HCT116 (cell line): ENCODE results near the gene DEFB126. TPM values are rescaled to one million over a fixed set of nuclear protein-coding genes. Genes with fewer than 3 reads are reported as not detected.

Source experiments
- ATAC-seq: fragments of 200-7000 bp; cut with Tn5 transposase; 2 replicates; pipeline ENCODE4 v1.9.1; 2020; ENCODE audit warnings: mild to moderate bottlenecking, moderate library complexity
- BruUV-seq: library from RNA; stranded (reverse); fragments of 400-500 nt; replicated peaks from 2 replicates; lab custom pipeline; 2021; lab: Mats Ljungman, UMichigan
- CTCF ChIA-PET: fragments of 300-600 bp; sonication (Branson Sonifier 250); formaldehyde crosslinking; loops from one replicate; lab custom pipeline; 2021; ENCODE audit warnings: antibody characterized with exemption; lab: Charles Lee
- POLR2A ChIA-PET: fragments of 300-600, 350-600 bp; sonication (Branson Sonifier 250); formaldehyde crosslinking; loops from one replicate; lab custom pipeline; 2021; ENCODE audit warnings: antibody characterized with exemption; lab: Charles Lee
- RAD21 ChIA-PET, 2 experiments: fragments of 300-600 bp; sonication (Branson Sonifier 250); formaldehyde crosslinking; loops; one replicate each; lab custom pipeline; 2023; ENCODE audit warnings: low total read pairs in 2 of 2; ENCODE audit not compliant: uncharacterized antibody in 2 of 2, unreplicated experiment in 2 of 2, low non-redundant PET in 1 of 2; lab: Charles Lee
- DNase-seq: peaks from one replicate; pipeline ENCODE4 v3.0.0-alpha.2; 2010; ENCODE audit warnings: low read depth, low spot score
- H2AFZ ChIP-seq: fragments of 200-600 bp; shearing (Covaris generic), sonication (generic); 2 replicates; pipeline ENCODE4 v1.6.1; 2017; ENCODE audit warnings: low read depth, mixed run types, mixed read lengths, antibody characterized with exemption, low read length; ENCODE audit not compliant: poor library complexity, severe bottlenecking
- H3K27ac ChIP-seq: 2 replicates; pipeline ENCODE4 v1.5.1; 2012; ENCODE audit warnings: low read depth, low read length
- H3K27me3 ChIP-seq: fragments of 200-600 bp; sonication (generic); 2 replicates; pipeline ENCODE4 v1.6.1; 2016; ENCODE audit warnings: mixed run types, low read length, mixed read lengths; ENCODE audit not compliant: insufficient read depth
- H3K36me3 ChIP-seq, 2 experiments: fragments of 200-500 bp in 1 of 2; fragments of 200-600 bp in 1 of 2; sonication (Bioruptor generic) in 1 of 2; sonication (generic) in 1 of 2; 2 replicates each; pipeline versions ENCODE4 v1.5.1 to v1.6.1; 2014 to 2016; ENCODE audit warnings: low read length in 2 of 2, inconsistent platforms in 1 of 2, mixed read lengths in 1 of 2, mixed run types in 1 of 2; ENCODE audit not compliant: insufficient read depth in 2 of 2, control insufficient read depth in 1 of 2
- H3K4me1 ChIP-seq, 2 experiments: fragments of 200-600 bp in 1 of 2; sonication (generic) in 1 of 2; 2 replicates each; pipeline versions ENCODE4 v1.5.1 to v1.6.1; 2012 to 2017; ENCODE audit warnings: low read length in 2 of 2, inconsistent platforms in 1 of 2, mild to moderate bottlenecking in 1 of 2, mixed read lengths in 1 of 2, mixed run types in 1 of 2, moderate library complexity in 1 of 2; ENCODE audit not compliant: insufficient read depth in 2 of 2, control insufficient read depth in 1 of 2
- H3K4me2 ChIP-seq: fragments of 200-600 bp; sonication (generic); 2 replicates; pipeline ENCODE4 v1.6.1; 2017; ENCODE audit warnings: mixed run types, low read length, mixed read lengths
- H3K4me3 ChIP-seq, 2 experiments: fragments of 200-600 bp in 1 of 2; sonication (generic) in 1 of 2; replicated peaks in 1 of 2; 2 replicates each; pipeline ENCODE4 v1.5.1; 2011 to 2016; ENCODE audit warnings: low read length in 2 of 2, control low read depth in 1 of 2, low read depth in 1 of 2, mild to moderate bottlenecking in 1 of 2, mixed read lengths in 1 of 2, mixed run types in 1 of 2
- H3K79me2 ChIP-seq: fragments of 200-600 bp; sonication (generic); 2 replicates; pipeline ENCODE4 v1.6.1; 2017; ENCODE audit warnings: mild to moderate bottlenecking, mixed run types, low read length, moderate library complexity, mixed read lengths; ENCODE audit not compliant: insufficient read depth
- H3K9ac ChIP-seq: fragments of 200-600 bp; sonication (generic); 2 replicates; pipeline ENCODE4 v1.6.1; 2016; ENCODE audit warnings: low read length, mixed read lengths
- H3K9me2 ChIP-seq: fragments of 200-600 bp; sonication (generic), shearing (Covaris generic); 2 replicates; pipeline ENCODE4 v1.6.1; 2017; ENCODE audit warnings: mixed run types, mild to moderate bottlenecking, moderate library complexity; ENCODE audit not compliant: insufficient read depth
- H3K9me3 ChIP-seq, 2 experiments: fragments of 200-500 bp in 1 of 2; fragments of 200-600 bp in 1 of 2; sonication (Bioruptor generic) in 1 of 2; sonication (generic) in 1 of 2; 2 replicates each; pipeline ENCODE4 v1.6.1; 2014 to 2017; ENCODE audit warnings: low read length in 2 of 2, mixed read lengths in 2 of 2, inconsistent platforms in 1 of 2, low read depth in 1 of 2, mild to moderate bottlenecking in 1 of 2, mixed run types in 1 of 2, moderate library complexity in 1 of 2; ENCODE audit not compliant: control insufficient read depth in 1 of 2, insufficient read depth in 1 of 2
- H4K20me1 ChIP-seq: fragments of 200-600 bp; sonication (generic), shearing (Covaris generic); 2 replicates; pipeline ENCODE4 v1.6.1; 2017; ENCODE audit warnings: mixed run types, mild to moderate bottlenecking, moderate library complexity; ENCODE audit not compliant: insufficient read depth
- ATF3 ChIP-seq: IDR thresholded peaks from 2 replicates; pipeline ENCODE4 v1.6.1; 2012
- CBX3 ChIP-seq: IDR thresholded peaks from 2 replicates; pipeline ENCODE4 v1.6.1; 2012; ENCODE audit warnings: low read depth
- CEBPB ChIP-seq: IDR thresholded peaks from 2 replicates; pipeline ENCODE4 v1.6.1; 2012; ENCODE audit warnings: low read depth
- EGR1 ChIP-seq: IDR thresholded peaks from 2 replicates; pipeline ENCODE4 v1.6.1; 2012; ENCODE audit warnings: low read depth
- ELF1 ChIP-seq: IDR thresholded peaks from 2 replicates; pipeline ENCODE4 v1.6.1; 2012; ENCODE audit warnings: low read depth, borderline replicate concordance
- EZH2 ChIP-seq: fragments of 200-600 bp; sonication (generic); IDR thresholded peaks from 2 replicates; pipeline ENCODE4 v1.6.1; 2017; ENCODE audit warnings: antibody characterized with exemption, mixed run types
- EZH2phosphoT487 ChIP-seq: fragments of 200-600 bp; IDR thresholded peaks from 2 replicates; pipeline ENCODE4 v1.6.1; 2018; ENCODE audit warnings: antibody characterized with exemption, borderline replicate concordance
- FOSL1 ChIP-seq: IDR thresholded peaks from 2 replicates; pipeline ENCODE4 v1.6.1; 2012; ENCODE audit warnings: low read depth
- JUND ChIP-seq: IDR thresholded peaks from 2 replicates; pipeline ENCODE4 v1.6.1; 2012
- MAX ChIP-seq: IDR thresholded peaks from 2 replicates; pipeline ENCODE4 v1.6.1; 2012
- POLR2A ChIP-seq: IDR thresholded peaks from 2 replicates; pipeline ENCODE4 v1.7.0; 2011; ENCODE audit warnings: borderline replicate concordance; ENCODE audit not compliant: insufficient read depth, insufficient read length; ENCODE audit errors: extremely low read depth
- POLR2AphosphoS5 ChIP-seq: IDR thresholded peaks from 2 replicates; pipeline ENCODE4 v1.6.1; 2011; ENCODE audit warnings: mild to moderate bottlenecking, low read depth, low read length, moderate library complexity
- SIN3A ChIP-seq: IDR thresholded peaks from 2 replicates; pipeline ENCODE4 v1.6.1; 2012; ENCODE audit warnings: low read depth
- SRF ChIP-seq: IDR thresholded peaks from 2 replicates; pipeline ENCODE4 v1.6.1; 2012; ENCODE audit warnings: low read depth
- YY1 ChIP-seq: IDR thresholded peaks from 2 replicates; pipeline ENCODE4 v1.6.1; 2011; ENCODE audit warnings: low read length, low read depth, moderate library complexity, mild to moderate bottlenecking; ENCODE audit not compliant: insufficient replicate concordance; ENCODE audit errors: extremely low read depth
- ZBTB33 ChIP-seq: IDR thresholded peaks from 2 replicates; pipeline ENCODE4 v1.6.1; 2011; ENCODE audit warnings: mild to moderate bottlenecking, low read length, moderate library complexity; ENCODE audit not compliant: insufficient replicate concordance; ENCODE audit errors: extremely low read depth
- ZNF274 ChIP-seq: fragments of 200-500 bp; sonication (Bioruptor generic); IDR thresholded peaks from 2 replicates; pipeline ENCODE4 v1.6.1; 2014; ENCODE audit warnings: mild to moderate bottlenecking, low read depth, low read length, inconsistent platforms
- intact Hi-C: fragments of 100-400 bp; cut with micrococcal nuclease; formaldehyde crosslinking; loops from 2 replicates; pipeline ENCODE4 v1.10.0; 2022
- total RNA-seq: library from RNA; stranded (reverse); gene quantifications from one replicate; pipeline ENCODE4 v1.2.1, GENCODE V29; 2021; ENCODE audit not compliant: unreplicated experiment

DEFB126 gene
- total RNA-seq, 1 experiment from 2014 or later, result not detected

- ATAC-seq (no peak), DNase-seq (no peak)
- Histone ChIP-seq H3K4me2 (no peak overlapping the region), H3K36me3 (no peaks in the 10 kb centered on the region), H3K27me3 (0 out of 2 replicates have a peak, but pooled peaks cover 4% of the 10 kb centered on the region), H3K9me2 (no peaks in the 10 kb centered on the region), H2AFZ (no peak overlapping the region), H3K9ac (no peak overlapping the region), H3K4me1 (no peaks in the 10 kb centered on the region), H3K79me2 (no peaks in the 10 kb centered on the region), H3K4me3 (no peak overlapping the region), H3K27ac (no peak overlapping the region), H4K20me1 (no peaks in the 10 kb centered on the region), H3K9me3 (peaks cover 3 to 9% of the 10 kb centered on the region in 2 experiments; a peak in 2 of 4 replicates)
- BruUV-seq, result no TSS peak
- TF ChIP-seq EZH2 (no peak), YY1 (no peak), POLR2AphosphoS5 (no peak), CBX3 (no peak), SIN3A (no peak), CEBPB (no peak)
- CTCF ChIA-PET, result no interaction called here
- RAD21 ChIA-PET, result no interaction called here
- POLR2A ChIA-PET, result no interaction called here
- intact Hi-C loops, result no loop called here
These were observed 48.7 kb upstream of the DEFB126 start for GRCh38 chr20:93641-94040.

DNA sequence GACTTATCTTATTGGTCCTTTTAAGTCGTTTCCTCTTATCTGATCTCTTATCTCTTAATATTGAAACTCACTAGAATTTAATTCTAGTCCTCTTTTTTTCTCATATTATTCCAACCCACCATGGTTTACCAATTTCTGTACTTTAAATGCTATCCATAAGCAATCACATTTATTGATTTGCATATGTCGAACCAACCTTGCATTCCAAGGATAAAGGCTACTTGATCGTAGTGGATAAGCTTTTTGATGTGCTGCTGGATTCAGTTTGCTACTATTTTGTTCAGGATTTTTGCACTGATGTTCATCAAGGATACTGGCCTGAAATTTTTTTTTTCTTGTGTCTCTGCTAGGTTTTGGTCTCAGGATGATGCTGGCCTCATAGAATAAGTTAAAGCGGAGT lies 47.2 kb upstream of the DEFB126 start:
- Histone ChIP-seq H3K36me3 (no peaks in the 10 kb centered on the region), H4K20me1 (no peaks in the 10 kb centered on the region), H3K4me1 (no peaks in the 10 kb centered on the region), H3K9me3 (peaks cover 3 to 9% of the 10 kb centered on the region in 2 experiments; a peak in 2 of 4 replicates), H3K4me2 (no peak overlapping the region), H3K9me2 (no peaks in the 10 kb centered on the region), H3K79me2 (no peaks in the 10 kb centered on the region), H3K9ac (no peak overlapping the region), H3K27me3 (0 out of 2 replicates have a peak, but pooled peaks cover 4% of the 10 kb centered on the region), H3K27ac (no peak overlapping the region), H2AFZ (no peak overlapping the region), H3K4me3 (no peak overlapping the region)
- ChIA-PET CTCF (no interaction called here), RAD21 (no interaction called here), POLR2A (no interaction called here)
- intact Hi-C loops, result no loop called here
- no TSS peak for BruUV-seq
- DNase-seq, result no peak
- no peak for ATAC-seq
- no peak for TF ChIP-seq SRF
- TF ChIP-seq POLR2AphosphoS5, result no peak
- TF ChIP-seq ATF3, result no peak
- TF ChIP-seq ELF1, result no peak
- TF ChIP-seq POLR2A, result no peak
- no peak for TF ChIP-seq EZH2phosphoT487
- no peak for TF ChIP-seq FOSL1
- no peak for TF ChIP-seq SIN3A
- no peak for TF ChIP-seq YY1
- no peak for TF ChIP-seq ZBTB33
- TF ChIP-seq MAX, result no peak
- TF ChIP-seq ZNF274, result no peak
- TF ChIP-seq EGR1, result no peak
- no peak for TF ChIP-seq JUND
